Hematopoietic multipotent progenitor cell treated with erythropoietin and hydrocortisone succinate and interleukin-3 and kit ligand, for 8 days (in vitro differentiated cells): ENCODE measurements around the gene ZNF33B.
A peak's percentile ranks its signal among the peaks of the same experiment; 100 is the strongest.
"Not testable (repeated sequence)": the region's sequence is repeated elsewhere in the genome, so short reads cannot be mapped to it uniquely, and the experiment has no call there.

ENCODE experiments used
- DNase-seq: peaks from one replicate; pipeline ENCODE4 v3.0.0-alpha.2; 2015

The ZNF33B gene

GRCh38 chr10:42638055-42638820, at the start of gene ZNF33B:
ZNF33B (minus strand) TSS chr10:42638570; CDS start chr10:42636928, 1,642 bp downstream.
- DNase-seq: peak; percentile 97

GRCh38 chr10:42684517-42684916, 46.1 kb upstream of the ZNF33B start:
- no peak for DNase-seq

GRCh38 chr10:42680267-42680666, 41.9 kb upstream of the ZNF33B start:
- no peak for DNase-seq

GRCh38 chr10:42665181-42665979, 27.0 kb upstream of the ZNF33B start:
- DNase-seq: not testable (repeated sequence)

- DNase-seq: peak; percentile 66
Measured at GRCh38 chr10:42654419-42654818, 16.0 kb upstream of the ZNF33B start.

GRCh38 chr10:42652858-42653257, 14.5 kb upstream of the ZNF33B start:
- DNase-seq: no peak

- no peak for DNase-seq
Measured at GRCh38 chr10:42650374-42650773, 12.0 kb upstream of the ZNF33B start.

- DNase-seq: no peak
Measured at GRCh38 chr10:42648512-42648911, 10.1 kb upstream of the ZNF33B start.

GRCh38 chr10:42646687-42647640, 8.6 kb upstream of the ZNF33B start:
- peak; percentile 95 for DNase-seq

- DNase-seq: no peak
Measured at GRCh38 chr10:42646214-42646613, 7.8 kb upstream of the ZNF33B start.

GRCh38 chr10:42645516-42645915, 7.1 kb upstream of the ZNF33B start:
- no peak for DNase-seq

- DNase-seq: peak; percentile 94
Measured at GRCh38 chr10:42645103-42645502, 6.7 kb upstream of the ZNF33B start.

- no peak for DNase-seq
Measured at GRCh38 chr10:42640610-42641229, 2.4 kb upstream of the ZNF33B start.

- DNase-seq: no peak
Measured at GRCh38 chr10:42638821-42639270, 476 bp upstream of the ZNF33B start.

GRCh38 chr10:42637648-42638054, 719 bp downstream of the ZNF33B start:
- no peak for DNase-seq

- DNase-seq: no peak
Measured at GRCh38 chr10:42637142-42637541, 1.2 kb downstream of the ZNF33B start.

- no peak for DNase-seq
Measured at GRCh38 chr10:42635098-42635497, 3.3 kb downstream of the ZNF33B start.

GRCh38 chr10:42632564-42632963, 5.8 kb downstream of the ZNF33B start:
- no peak for DNase-seq

- DNase-seq: no peak
Measured at GRCh38 chr10:42630537-42631134, 7.7 kb downstream of the ZNF33B start.

GRCh38 chr10:42623929-42624328, 14.4 kb downstream of the ZNF33B start:
- no peak for DNase-seq

- DNase-seq: no peak
Measured at GRCh38 chr10:42618424-42618823, 19.9 kb downstream of the ZNF33B start.

GRCh38 chr10:42615419-42615818, 23.0 kb downstream of the ZNF33B start:
- no peak for DNase-seq
